ENCODE measurements around the gene FBXO44.

- TF ChIP-seq CTCF (IDR thresholded peaks at IDR 0.05; ENCODE audit: low read length) (no peak), EZH2 (IDR thresholded peaks at IDR 0.05; ENCODE audit: borderline replicate concordance, low read length) (no peak)
Measured at GRCh38 chr1:11654939-11655808, 497 bp downstream of the FBXO44 start.
